Trophoblast cell (in vitro differentiated cells and primary cell): ENCODE measurements around the gene CLDN18.

Experiments used
- DNase-seq, 2 donors: peaks; one replicate each; pipeline ENCODE4 v3.0.0-alpha.2; 2016
- H2AFZ ChIP-seq: 2 replicates; pipeline ENCODE4 v1.6.1; 2013; ENCODE audit warnings: low read length, moderate library complexity, mild to moderate bottlenecking; ENCODE audit not compliant: insufficient read depth, poor library complexity
- H2AK5ac ChIP-seq: 2 replicates; pipeline ENCODE4 v1.6.1; 2013; ENCODE audit warnings: mild to moderate bottlenecking, low read length
- H2BK120ac ChIP-seq: 2 replicates; pipeline ENCODE4 v1.6.1; 2013; ENCODE audit warnings: low read length, mild to moderate bottlenecking, moderate library complexity; ENCODE audit not compliant: insufficient read depth, poor library complexity
- H2BK12ac ChIP-seq: 2 replicates; pipeline ENCODE4 v1.6.1; 2013; ENCODE audit warnings: mild to moderate bottlenecking, low read length, moderate library complexity
- H2BK5ac ChIP-seq: 2 replicates; pipeline ENCODE4 v1.6.1; 2013; ENCODE audit warnings: low read length, low read depth, moderate library complexity, mild to moderate bottlenecking; ENCODE audit not compliant: poor library complexity
- H3K14ac ChIP-seq: 2 replicates; pipeline ENCODE4 v1.6.1; 2013; ENCODE audit warnings: mild to moderate bottlenecking, low read length
- H3K18ac ChIP-seq: 2 replicates; pipeline ENCODE4 v1.6.1; 2013; ENCODE audit warnings: mild to moderate bottlenecking, low read length
- H3K23ac ChIP-seq: 2 replicates; pipeline ENCODE4 v1.6.1; 2013; ENCODE audit warnings: low read length
- H3K27ac ChIP-seq: 2 replicates; pipeline ENCODE4 v1.5.1; 2013; ENCODE audit warnings: low read depth, mild to moderate bottlenecking, inconsistent platforms, low read length, moderate library complexity
- H3K27me3 ChIP-seq: 2 replicates; pipeline ENCODE4 v1.6.1; 2013; ENCODE audit warnings: inconsistent platforms, mild to moderate bottlenecking, low read length, moderate library complexity; ENCODE audit not compliant: insufficient read depth
- H3K36me3 ChIP-seq, 2 experiments: 1 replicate in 1 of 2; 2 replicates in 1 of 2; pipeline ENCODE4 v1.6.1; 2013; ENCODE audit warnings: low read length in 2 of 2, mild to moderate bottlenecking in 2 of 2, moderate library complexity in 1 of 2; ENCODE audit not compliant: insufficient read depth in 2 of 2, control insufficient read depth in 1 of 2
- H3K4ac ChIP-seq: 2 replicates; pipeline ENCODE4 v1.6.1; 2013; ENCODE audit warnings: low read depth, mild to moderate bottlenecking, low read length, moderate library complexity
- H3K4me1 ChIP-seq, 2 experiments: 1 replicate in 1 of 2; 2 replicates in 1 of 2; pipeline ENCODE4 v1.6.1; 2013; ENCODE audit warnings: low read length in 2 of 2, mild to moderate bottlenecking in 2 of 2, moderate library complexity in 1 of 2; ENCODE audit not compliant: insufficient read depth in 2 of 2, control insufficient read depth in 1 of 2
- H3K4me2 ChIP-seq: 2 replicates; pipeline ENCODE4 v1.6.1; 2013; ENCODE audit warnings: inconsistent platforms, mild to moderate bottlenecking, low read length, moderate library complexity
- H3K4me3 ChIP-seq: 2 replicates; pipeline ENCODE4 v1.5.1; 2013; ENCODE audit warnings: mild to moderate bottlenecking, low read depth, low read length, inconsistent platforms
- H3K79me1 ChIP-seq: one replicate; pipeline ENCODE4 v1.6.1; 2013; ENCODE audit warnings: low read length
- H3K79me2 ChIP-seq: 2 replicates; pipeline ENCODE4 v1.6.1; 2013; ENCODE audit warnings: low read length, mild to moderate bottlenecking; ENCODE audit not compliant: control insufficient read depth, insufficient read depth, poor library complexity
- H3K9ac ChIP-seq: 2 replicates; pipeline ENCODE4 v1.6.1; 2013; ENCODE audit warnings: mild to moderate bottlenecking, low read length
- H3K9me3 ChIP-seq: 2 replicates; pipeline ENCODE4 v1.6.1; 2013; ENCODE audit warnings: low read depth, mild to moderate bottlenecking, control low read depth, inconsistent platforms, low read length; ENCODE audit not compliant: insufficient read depth
- H4K12ac ChIP-seq: 2 replicates; pipeline ENCODE4 v1.6.1; 2013; ENCODE audit warnings: low read depth, mild to moderate bottlenecking, low read length, moderate library complexity
- H4K8ac ChIP-seq: 2 replicates; pipeline ENCODE4 v1.6.1; 2013; ENCODE audit warnings: low read depth, mild to moderate bottlenecking, low read length, moderate library complexity
- H4K91ac ChIP-seq: one replicate; pipeline ENCODE4 v1.6.1; 2013; ENCODE audit warnings: low read depth, mild to moderate bottlenecking, low read length, moderate library complexity
- WGBS: extraction: QIAGEN DNeasy Blood & Tissue Kit; methylation state at CpG from one replicate; pipeline ENCODE4 v1.1.7; 2013; ENCODE audit warnings: missing lambda C conversion rate; ENCODE audit not compliant: insufficient read length, insufficient coverage; ENCODE audit errors: extremely low coverage; 5-methylcytosine and 5-hydroxymethylcytosine counted together

Gene CLDN18

GRCh38 chr3:138066383-138066782 lies 56.4 kb downstream of the CLDN18 start:
- Histone ChIP-seq H3K18ac (no peak overlapping the region), H4K8ac (no peak overlapping the region), H3K79me2 (no peaks in the 10 kb centered on the region), H3K4ac (no peak overlapping the region), H2AFZ (no peak overlapping the region), H3K4me2 (no peak overlapping the region), H3K27ac (no peak overlapping the region), H3K27me3 (no peaks in the 10 kb centered on the region), H4K12ac (no peak overlapping the region), H2BK120ac (no peak overlapping the region), H3K23ac (no peak overlapping the region), H3K9me3 (no peaks in the 10 kb centered on the region), H4K91ac (no peak overlapping the region), H3K79me1 (no peaks in the 10 kb centered on the region), H2BK5ac (no peak overlapping the region), H3K9ac (no peak overlapping the region), H3K36me3 (peaks cover 18 to 28% of the 10 kb centered on the region in 2 experiments), H2BK12ac (no peak overlapping the region), H3K4me3 (no peak overlapping the region), H3K4me1 (no peaks in the 10 kb centered on the region), H3K14ac (no peak overlapping the region), H2AK5ac (no peak overlapping the region)
- WGBS = no CpG with 5 or more reads among the region's 8 CpGs
- DNase-seq = no peak

GRCh38 chr3:138066972-138067371 lies 57.0 kb downstream of the CLDN18 start:
- Histone ChIP-seq H3K79me2 (no peaks in the 10 kb centered on the region), H2AK5ac (no peak overlapping the region), H2BK5ac (no peak overlapping the region), H2BK120ac (no peak overlapping the region), H3K23ac (no peak overlapping the region), H2BK12ac (no peak overlapping the region), H3K27ac (no peak overlapping the region), H3K79me1 (no peaks in the 10 kb centered on the region), H3K9me3 (no peaks in the 10 kb centered on the region), H4K91ac (no peak overlapping the region), H3K4me1 (no peaks in the 10 kb centered on the region), H3K4me3 (no peak overlapping the region), H3K18ac (no peak overlapping the region), H3K4me2 (no peak overlapping the region), H2AFZ (no peak overlapping the region), H4K12ac (no peak overlapping the region), H4K8ac (no peak overlapping the region), H3K14ac (no peak overlapping the region), H3K27me3 (no peaks in the 10 kb centered on the region), H3K4ac (no peak overlapping the region), H3K36me3 (peaks cover 15 to 29% of the 10 kb centered on the region in 2 experiments), H3K9ac (no peak overlapping the region)
- no peak for DNase-seq
- no CpG with 5 or more reads among the region's 3 CpGs for WGBS

- Histone ChIP-seq H2BK12ac (no peak overlapping the region), H4K91ac (no peak overlapping the region), H3K4me2 (no peak overlapping the region), H4K8ac (no peak overlapping the region), H2AFZ (no peak overlapping the region), H3K4me1 (no peaks in the 10 kb centered on the region), H3K27me3 (no peaks in the 10 kb centered on the region), H4K12ac (no peak overlapping the region), H3K14ac (no peak overlapping the region), H3K79me1 (no peaks in the 10 kb centered on the region), H3K9me3 (no peaks in the 10 kb centered on the region), H2BK5ac (no peak overlapping the region), H3K36me3 (peaks cover 15 to 23% of the 10 kb centered on the region in 2 experiments), H3K27ac (no peak overlapping the region), H3K18ac (no peak overlapping the region), H3K4me3 (no peak overlapping the region), H2BK120ac (no peak overlapping the region), H3K23ac (no peak overlapping the region), H2AK5ac (no peak overlapping the region), H3K4ac (no peak overlapping the region), H3K79me2 (no peaks in the 10 kb centered on the region), H3K9ac (no peak overlapping the region)
- no peak for DNase-seq
- no CpG with 5 or more reads among the region's 8 CpGs for WGBS
Measured at GRCh38 chr3:138068046-138068445, 58.1 kb downstream of the CLDN18 start.

- Histone ChIP-seq H3K9ac (no peak overlapping the region), H3K4me1 (no peaks in the 10 kb centered on the region), H3K4ac (no peak overlapping the region), H3K4me3 (no peak overlapping the region), H3K18ac (no peak overlapping the region), H2AK5ac (no peak overlapping the region), H2AFZ (no peak overlapping the region), H3K9me3 (no peaks in the 10 kb centered on the region), H2BK12ac (no peak overlapping the region), H3K79me1 (no peaks in the 10 kb centered on the region), H2BK120ac (no peak overlapping the region), H3K4me2 (no peak overlapping the region), H3K27me3 (no peaks in the 10 kb centered on the region), H3K79me2 (no peaks in the 10 kb centered on the region), H3K27ac (no peak overlapping the region), H4K8ac (no peak overlapping the region), H4K12ac (no peak overlapping the region), H3K14ac (no peak overlapping the region), H3K23ac (no peak overlapping the region), H4K91ac (no peak overlapping the region), H3K36me3 (peaks cover 15 to 23% of the 10 kb centered on the region in 2 experiments), H2BK5ac (no peak overlapping the region)
- DNase-seq = peak; percentile 48 to 83
- no CpG with 5 or more reads among the region's 14 CpGs for WGBS
Measured at GRCh38 chr3:138068579-138069174, 58.7 kb downstream of the CLDN18 start.
